Urothelium cell line (cell line): ENCODE measurements around the gene PCDH7.

Experiments
- DNase-seq: peaks from one replicate; pipeline ENCODE4 v3.0.0; 2011; ENCODE audit warnings: low spot score, mixed read lengths
- FAIRE-seq: peaks from 2 replicates; lab custom pipeline; 2011; peaks lifted over from hg19 to GRCh38; lab: Jason Lieb, UNC

The PCDH7 gene

GRCh38 chr4:30720021-30720660 is at the start of gene PCDH7:
Gene PCDH7, plus strand, starts transcription at chr4:30720369. Its CDS starts 1,054 bp downstream, at chr4:30721423.
- FAIRE-seq: peak; percentile 73
- peak; percentile 68 for DNase-seq

GRCh38 chr4:30671926-30672448 is 48.2 kb upstream of the PCDH7 start:
- FAIRE-seq (peak; percentile 96), DNase-seq (no peak)

- peak; percentile 23 for DNase-seq
- peak; percentile 88 for FAIRE-seq
Measured at GRCh38 chr4:30696191-30696590, 24.0 kb upstream of the PCDH7 start.

GRCh38 chr4:30714408-30715031 is 5.6 kb upstream of the PCDH7 start:
- peak; percentile 98 for FAIRE-seq
- peak; percentile 80 for DNase-seq

GRCh38 chr4:30716158-30716557 is 4.0 kb upstream of the PCDH7 start:
- DNase-seq (peak; percentile 58), FAIRE-seq (no peak)

GRCh38 chr4:30716681-30717207 is 3.4 kb upstream of the PCDH7 start:
- DNase-seq (no peak), FAIRE-seq (peak; percentile 44)

GRCh38 chr4:30717208-30718020 is 2.8 kb upstream of the PCDH7 start:
- FAIRE-seq: peak; percentile 99

GRCh38 chr4:30718021-30718542 is 2.1 kb upstream of the PCDH7 start:
- DNase-seq (no peak), FAIRE-seq (no peak)

More at GRCh38 chr4:30717208-30718020, 2.8 kb upstream of the PCDH7 start:
- DNase-seq: peak; percentile 86

GRCh38 chr4:30718641-30719453 is 1.3 kb upstream of the PCDH7 start:
- peak; percentile 51 for DNase-seq
- FAIRE-seq: peak; percentile 17

GRCh38 chr4:30719454-30720020 is 632 bp upstream of the PCDH7 start:
- peak; percentile 92 for DNase-seq
- peak; percentile 96 for FAIRE-seq

GRCh38 chr4:30720661-30721184 is 554 bp downstream of the PCDH7 start:
- peak; percentile 57 for DNase-seq
- FAIRE-seq: peak; percentile 67

GRCh38 chr4:30721185-30722091 is 1.3 kb downstream of the PCDH7 start:
- FAIRE-seq (peak; percentile 89), DNase-seq (no peak)

- no peak for DNase-seq
- peak; percentile 58 for FAIRE-seq
Measured at GRCh38 chr4:30722092-30722358, 1.9 kb downstream of the PCDH7 start.

GRCh38 chr4:30722359-30723200 is 2.4 kb downstream of the PCDH7 start:
- FAIRE-seq: peak; percentile 98
- no peak for DNase-seq

- no peak for DNase-seq
- no peak for FAIRE-seq
Measured at GRCh38 chr4:30723201-30723955, 3.2 kb downstream of the PCDH7 start.

- FAIRE-seq (peak; percentile 77), DNase-seq (no peak)
Measured at GRCh38 chr4:30724247-30724646, 4.1 kb downstream of the PCDH7 start.

- FAIRE-seq (peak; percentile 82), DNase-seq (no peak)
Measured at GRCh38 chr4:30725562-30725961, 5.4 kb downstream of the PCDH7 start.
